ENCODE results near the gene MYO18A. TPM values are rescaled to one million over a fixed set of nuclear protein-coding genes. Genes with fewer than 3 reads are reported as not detected.
"Not testable (repeated sequence)": the region's sequence is repeated elsewhere in the genome, so short reads cannot be mapped to it uniquely, and the experiment has no call there.

MYO18A gene
- total RNA-seq, 4 donors from 2014 or later: 104 to 359 (median 188) TPM

GRCh38 chr17:29172589-29172988 is 7.6 kb downstream of the MYO18A start:
- H3K27ac ChIP-seq: no peak overlapping the region
- no peak overlapping the region for H3K4me3 ChIP-seq
- DNase-seq: peak in 1 of 3 donors; percentile 24
- no peaks in the 10 kb centered on the region for H3K9me3 ChIP-seq
- peaks cover 0 to 6% (median under 1%) of the 10 kb centered on the region in 4 donors for H3K4me1 ChIP-seq
- peaks cover 0 to 8% (median 0%) of the 10 kb centered on the region in 3 donors for H3K36me3 ChIP-seq
- no peaks in the 10 kb centered on the region for H3K27me3 ChIP-seq
- TF ChIP-seq CTCF (IDR thresholded peaks at IDR 0.05) (no peak), POLR2A (IDR thresholded peaks at IDR 0.05) (no peak)

- no peaks in the 10 kb centered on the region for H3K27me3 ChIP-seq
- no peaks in the 10 kb centered on the region for H3K4me1 ChIP-seq
- no peak for TF ChIP-seq CTCF (IDR thresholded peaks at IDR 0.05)
- TF ChIP-seq POLR2A (IDR thresholded peaks at IDR 0.05): no peak
- peaks cover 0 to 19% (median 0%) of the 10 kb centered on the region in 3 donors for H3K36me3 ChIP-seq
- H3K27ac ChIP-seq: no peak overlapping the region
- H3K4me3 ChIP-seq: peak overlapping the region in 1 of 4 donors; percentile 10
- H3K9me3 ChIP-seq: no peaks in the 10 kb centered on the region
- DNase-seq: no peak
These were observed 9.5 kb downstream of the MYO18A start for GRCh38 chr17:29170682-29171081.

- no peaks in the 10 kb centered on the region for H3K4me1 ChIP-seq
- peak in 2 of 3 donors; percentile 69 to 75 for DNase-seq
- peak overlapping the region in 1 of 4 donors; percentile 10 for H3K4me3 ChIP-seq
- peaks cover 0 to 26% (median 0%) of the 10 kb centered on the region in 3 donors for H3K36me3 ChIP-seq
- TF ChIP-seq POLR2A (IDR thresholded peaks at IDR 0.05): peak; percentile 12 to 20
- no peak for TF ChIP-seq CTCF (IDR thresholded peaks at IDR 0.05)
- peak overlapping the region in 1 of 4 donors; percentile 23 for H3K27ac ChIP-seq
- H3K9me3 ChIP-seq: no peaks in the 10 kb centered on the region
- no peaks in the 10 kb centered on the region for H3K27me3 ChIP-seq
These were observed 10.2 kb downstream of the MYO18A start for GRCh38 chr17:29169806-29170591.

GRCh38 chr17:29168759-29169126 is 11.5 kb downstream of the MYO18A start:
- not testable (repeated sequence) for H3K27me3 ChIP-seq

GRCh38 chr17:29168079-29168758 is 12.0 kb downstream of the MYO18A start:
- no peak overlapping the region for H3K4me3 ChIP-seq
- no peak for TF ChIP-seq POLR2A (IDR thresholded peaks at IDR 0.05)
- TF ChIP-seq CTCF (IDR thresholded peaks at IDR 0.05): no peak
- H3K27ac ChIP-seq: peak overlapping the region in 1 of 4 donors; percentile 30
- no peaks in the 10 kb centered on the region for H3K27me3 ChIP-seq
- H3K9me3 ChIP-seq: no peaks in the 10 kb centered on the region
- no peaks in the 10 kb centered on the region for H3K4me1 ChIP-seq
- peak in 1 of 3 donors; percentile 37 for DNase-seq
- peaks cover 0 to 27% (median 0%) of the 10 kb centered on the region in 3 donors for H3K36me3 ChIP-seq

More at GRCh38 chr17:29168759-29169126, 11.5 kb downstream of the MYO18A start:
- H3K36me3 ChIP-seq: peaks cover 0 to 30% (median 0%) of the 10 kb centered on the region in 3 donors
- DNase-seq: peak in 1 of 3 donors; percentile 42
- not testable (repeated sequence) for H3K4me1 ChIP-seq, H3K27ac ChIP-seq, H3K4me3 ChIP-seq, H3K9me3 ChIP-seq
